Muscle layer of duodenum (tissue), 2 donors: ENCODE results near the gene RAPGEF4.

Experiments
- H3K27ac ChIP-seq: one replicate; pipeline ENCODE4 v1.7.0; 2013; ENCODE audit warnings: mild to moderate bottlenecking, low read length
- H3K27me3 ChIP-seq: one replicate; pipeline ENCODE4 v1.7.0; 2013; ENCODE audit warnings: low read depth, mild to moderate bottlenecking, control low read depth, low read length
- H3K36me3 ChIP-seq, 2 donors: one replicate each; pipeline ENCODE4 v1.7.0; 2013; ENCODE audit warnings: low read length in 2 of 2, control low read depth in 1 of 2, mild to moderate bottlenecking in 1 of 2; ENCODE audit not compliant: insufficient read depth in 2 of 2, control insufficient read depth in 1 of 2
- H3K4me1 ChIP-seq, 2 donors: one replicate each; pipeline ENCODE4 v1.7.0; 2013; ENCODE audit warnings: low read length in 2 of 2, mild to moderate bottlenecking in 2 of 2, control low read depth in 1 of 2, moderate library complexity in 1 of 2; ENCODE audit not compliant: insufficient read depth in 2 of 2, control insufficient read depth in 1 of 2
- H3K4me3 ChIP-seq, 2 donors: one replicate each; pipeline ENCODE4 v1.7.0; 2013; ENCODE audit warnings: low read length in 2 of 2, low read depth in 1 of 2, mild to moderate bottlenecking in 1 of 2
- H3K9me3 ChIP-seq, 2 donors: one replicate each; pipeline ENCODE4 v1.7.0; 2013; ENCODE audit warnings: low read length in 2 of 2, control low read depth in 1 of 2, mild to moderate bottlenecking in 1 of 2; ENCODE audit not compliant: control insufficient read depth in 1 of 2
- donor health status: healthy.

The RAPGEF4 gene

GRCh38 chr2:172834881-172835280 is 99.2 kb downstream of the RAPGEF4 start:
- no peaks in the 10 kb centered on the region for H3K4me1 ChIP-seq
- no peaks in the 10 kb centered on the region for H3K9me3 ChIP-seq
- no peaks in the 10 kb centered on the region for H3K27me3 ChIP-seq
- H3K4me3 ChIP-seq = no peak overlapping the region
- H3K27ac ChIP-seq = no peak overlapping the region
- H3K36me3 ChIP-seq = no peaks in the 10 kb centered on the region

DNA sequence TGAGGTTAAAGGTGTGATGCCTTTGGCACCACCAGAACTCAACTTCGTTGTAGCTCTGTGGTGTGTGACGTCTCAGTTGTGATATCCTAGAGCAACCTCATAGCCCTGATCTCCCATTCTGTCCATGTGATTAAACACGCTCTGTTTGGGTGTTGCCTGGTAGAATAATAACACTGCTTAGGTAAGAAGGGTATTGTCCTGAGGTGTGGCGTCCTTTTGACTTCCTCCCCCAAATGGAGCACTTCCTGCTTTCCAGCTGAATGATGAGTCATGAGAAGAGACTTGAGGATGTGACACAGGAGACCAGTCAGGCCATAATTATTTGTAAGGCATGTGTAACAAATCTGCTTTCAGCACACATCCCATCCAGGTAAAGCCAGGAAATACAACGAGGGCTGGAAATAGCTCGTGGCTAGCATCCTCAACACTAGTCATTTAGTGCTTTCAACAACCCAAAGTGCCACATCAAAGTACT is 100.7 kb downstream of the RAPGEF4 start:
- no peak overlapping the region for H3K27ac ChIP-seq
- H3K36me3 ChIP-seq = no peaks in the 10 kb centered on the region
- no peaks in the 10 kb centered on the region for H3K4me1 ChIP-seq
- no peak overlapping the region for H3K4me3 ChIP-seq
- no peaks in the 10 kb centered on the region for H3K27me3 ChIP-seq
- no peaks in the 10 kb centered on the region for H3K9me3 ChIP-seq

- H3K4me3 ChIP-seq = no peak overlapping the region
- no peaks in the 10 kb centered on the region for H3K36me3 ChIP-seq
- no peaks in the 10 kb centered on the region for H3K9me3 ChIP-seq
- no peak overlapping the region for H3K27ac ChIP-seq
- H3K4me1 ChIP-seq = no peaks in the 10 kb centered on the region
- no peaks in the 10 kb centered on the region for H3K27me3 ChIP-seq
Observed at GRCh38 chr2:172836827-172837226, 101.2 kb downstream of the RAPGEF4 start.

GRCh38 chr2:172839446-172839845 is 103.8 kb downstream of the RAPGEF4 start:
- H3K9me3 ChIP-seq = no peaks in the 10 kb centered on the region
- H3K27me3 ChIP-seq = no peaks in the 10 kb centered on the region
- H3K4me3 ChIP-seq = no peak overlapping the region
- no peaks in the 10 kb centered on the region for H3K36me3 ChIP-seq
- no peak overlapping the region for H3K27ac ChIP-seq
- H3K4me1 ChIP-seq = no peaks in the 10 kb centered on the region

GRCh38 chr2:172842511-172843265 is 107.0 kb downstream of the RAPGEF4 start:
- H3K27ac ChIP-seq = no peak overlapping the region
- H3K4me3 ChIP-seq = no peak overlapping the region
- H3K27me3 ChIP-seq = no peaks in the 10 kb centered on the region
- no peaks in the 10 kb centered on the region for H3K36me3 ChIP-seq
- H3K9me3 ChIP-seq = no peaks in the 10 kb centered on the region
- no peaks in the 10 kb centered on the region for H3K4me1 ChIP-seq

GRCh38 chr2:172843266-172843582 is 107.6 kb downstream of the RAPGEF4 start:
- Histone ChIP-seq H3K27ac (no peak overlapping the region), H3K36me3 (no peaks in the 10 kb centered on the region), H3K27me3 (no peaks in the 10 kb centered on the region), H3K9me3 (no peaks in the 10 kb centered on the region), H3K4me1 (no peaks in the 10 kb centered on the region), H3K4me3 (no peak overlapping the region)

DNA sequence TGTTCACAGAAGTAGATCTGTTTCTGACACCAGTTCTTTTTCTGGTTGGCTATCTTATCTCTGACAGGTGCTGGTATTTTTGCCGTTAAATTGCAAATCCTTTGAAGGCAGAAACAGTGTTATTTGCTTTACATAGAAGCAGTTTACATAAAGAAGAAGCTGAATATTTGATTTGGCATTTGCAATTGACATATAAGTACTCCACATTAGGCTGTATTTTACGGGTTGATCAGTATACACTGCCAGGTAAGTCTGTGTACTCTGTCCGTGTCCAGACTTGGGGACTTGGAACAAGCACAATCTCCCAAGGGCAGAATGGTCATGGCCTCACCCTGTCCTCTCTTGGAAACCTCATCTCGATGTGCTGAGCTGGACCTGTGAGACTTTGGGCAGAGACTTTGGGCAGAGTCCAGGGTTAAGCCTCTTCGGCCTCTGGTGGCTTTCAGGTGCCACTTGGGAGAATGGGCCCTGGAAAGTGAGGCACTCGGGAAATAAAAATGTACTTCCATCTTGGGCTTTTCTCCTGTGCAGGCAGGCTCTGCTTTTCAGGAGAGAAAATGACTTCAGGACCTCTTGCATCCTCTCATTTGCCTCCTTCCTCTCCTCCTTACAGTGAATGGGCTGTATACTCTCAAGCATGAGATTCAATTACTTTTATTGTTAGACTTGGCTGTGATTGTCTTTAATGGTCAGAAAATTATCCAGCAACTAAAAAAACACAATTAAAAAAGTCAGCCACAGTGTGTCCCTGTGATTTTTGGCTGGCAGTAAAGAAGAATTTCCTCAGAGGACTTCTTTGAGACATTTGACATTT is 108.5 kb downstream of the RAPGEF4 start:
- Histone ChIP-seq H3K27me3 (no peaks in the 10 kb centered on the region), H3K9me3 (no peaks in the 10 kb centered on the region), H3K27ac (no peak overlapping the region), H3K36me3 (no peaks in the 10 kb centered on the region), H3K4me3 (no peak overlapping the region), H3K4me1 (no peaks in the 10 kb centered on the region)

GRCh38 chr2:172845028-172845630 is 109.5 kb downstream of the RAPGEF4 start:
- Histone ChIP-seq H3K9me3 (no peaks in the 10 kb centered on the region), H3K27me3 (no peaks in the 10 kb centered on the region), H3K36me3 (no peaks in the 10 kb centered on the region), H3K27ac (no peak overlapping the region), H3K4me3 (no peak overlapping the region), H3K4me1 (no peaks in the 10 kb centered on the region)

DNA sequence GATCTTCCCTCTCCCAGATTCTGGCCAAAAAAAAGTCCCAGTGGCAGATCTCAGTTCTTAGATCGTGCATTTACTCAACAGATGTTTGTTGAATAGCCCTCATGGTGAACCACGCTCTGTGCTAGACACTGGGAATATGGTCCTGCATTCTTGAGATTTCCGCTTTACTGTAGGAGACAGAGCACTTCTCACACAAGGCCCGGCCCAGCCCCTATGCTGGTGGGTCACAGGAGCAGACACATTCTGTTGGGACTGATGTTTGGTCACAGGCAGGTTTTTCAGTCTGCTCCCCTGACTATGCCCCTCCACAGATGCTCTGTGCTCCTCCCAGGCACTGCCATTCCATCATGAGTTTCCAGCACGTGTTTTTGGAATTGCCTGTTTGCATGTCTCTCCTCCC is 110.9 kb downstream of the RAPGEF4 start:
- Histone ChIP-seq H3K4me1 (no peaks in the 10 kb centered on the region), H3K4me3 (no peak overlapping the region), H3K9me3 (no peaks in the 10 kb centered on the region), H3K27ac (no peak overlapping the region), H3K36me3 (no peaks in the 10 kb centered on the region), H3K27me3 (no peaks in the 10 kb centered on the region)

DNA sequence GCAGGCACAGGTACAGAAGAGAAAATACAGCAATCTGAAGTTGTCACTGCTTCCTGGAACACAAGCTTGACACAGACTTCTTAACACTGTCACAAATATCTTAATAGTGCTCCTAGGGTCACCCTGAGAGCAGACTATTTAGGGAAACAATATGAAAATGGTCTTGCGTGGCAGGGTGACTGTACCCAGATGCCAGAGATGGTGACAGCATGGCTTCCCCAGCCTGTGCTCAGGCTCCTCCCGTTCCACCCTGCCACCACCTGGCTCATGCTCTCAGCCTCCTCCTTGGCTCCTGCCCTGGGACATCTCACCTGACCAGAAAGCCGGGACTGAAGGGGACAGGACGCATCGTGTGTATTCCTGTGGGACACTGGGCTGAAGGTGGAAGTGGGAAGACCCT is 111.5 kb downstream of the RAPGEF4 start:
- H3K36me3 ChIP-seq = no peaks in the 10 kb centered on the region
- H3K9me3 ChIP-seq = peaks cover 0 to 4% of the 10 kb centered on the region in 2 donors
- no peaks in the 10 kb centered on the region for H3K4me1 ChIP-seq
- no peak overlapping the region for H3K27ac ChIP-seq
- H3K4me3 ChIP-seq = no peak overlapping the region
- no peaks in the 10 kb centered on the region for H3K27me3 ChIP-seq

GRCh38 chr2:172848519-172848918 is 112.9 kb downstream of the RAPGEF4 start:
- Histone ChIP-seq H3K4me3 (no peak overlapping the region), H3K4me1 (no peaks in the 10 kb centered on the region)

More at GRCh38 chr2:172848519-172848918, 112.9 kb downstream of the RAPGEF4 start:
- H3K9me3 ChIP-seq = peaks cover under 1 to 6% of the 10 kb centered on the region in 2 donors
- H3K27ac ChIP-seq = no peak overlapping the region
- no peaks in the 10 kb centered on the region for H3K27me3 ChIP-seq
- H3K36me3 ChIP-seq = no peaks in the 10 kb centered on the region
